ENCODE data around the gene SHC1.

SHC1 gene

DNA sequence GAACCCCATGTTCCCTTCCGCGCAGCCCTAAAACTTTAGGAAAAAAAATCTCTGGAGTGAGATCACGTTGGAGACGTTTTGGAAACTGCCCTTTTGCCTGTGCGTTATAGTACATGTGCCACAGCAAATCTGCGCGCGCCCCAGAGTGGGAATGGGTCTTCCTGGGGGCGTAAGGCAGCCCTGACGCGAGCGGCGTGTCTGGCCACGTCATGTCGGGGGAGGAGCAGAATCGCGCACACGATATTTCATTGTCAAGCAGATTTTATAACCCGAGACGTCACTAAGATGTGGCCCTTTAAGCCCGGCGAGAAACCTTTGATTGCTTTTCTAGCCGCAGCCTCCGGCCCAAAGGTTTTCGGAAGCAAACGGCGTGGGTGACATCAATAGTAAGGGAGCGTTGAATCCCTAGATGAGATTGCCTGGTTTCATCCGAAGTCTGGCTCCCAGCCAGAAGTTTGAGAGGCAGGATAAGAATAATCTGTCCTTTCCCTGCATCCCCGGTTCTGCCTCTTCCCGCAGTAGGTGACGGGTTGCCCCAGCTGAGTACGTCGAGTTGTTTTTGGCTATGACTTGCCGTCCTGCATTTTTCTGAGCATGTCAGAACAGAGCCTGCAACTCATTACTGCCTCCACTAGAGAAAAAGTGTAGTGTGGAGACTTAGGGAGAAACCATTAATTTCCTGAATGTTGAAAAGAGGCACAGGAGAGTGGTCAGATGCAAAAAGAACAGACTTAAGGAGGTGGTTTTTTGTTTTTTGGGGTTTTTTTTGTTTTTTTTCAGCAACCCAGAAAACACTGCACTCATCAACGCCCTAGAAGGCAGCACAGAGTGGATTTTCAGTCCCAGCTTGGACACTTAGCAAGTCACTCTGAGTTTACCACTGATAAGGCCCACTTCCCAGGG is 33.2 kb downstream of the SHC1 start:
- peak; percentile 95 for DNase-seq (ENCODE audit: low spot score)

DNA sequence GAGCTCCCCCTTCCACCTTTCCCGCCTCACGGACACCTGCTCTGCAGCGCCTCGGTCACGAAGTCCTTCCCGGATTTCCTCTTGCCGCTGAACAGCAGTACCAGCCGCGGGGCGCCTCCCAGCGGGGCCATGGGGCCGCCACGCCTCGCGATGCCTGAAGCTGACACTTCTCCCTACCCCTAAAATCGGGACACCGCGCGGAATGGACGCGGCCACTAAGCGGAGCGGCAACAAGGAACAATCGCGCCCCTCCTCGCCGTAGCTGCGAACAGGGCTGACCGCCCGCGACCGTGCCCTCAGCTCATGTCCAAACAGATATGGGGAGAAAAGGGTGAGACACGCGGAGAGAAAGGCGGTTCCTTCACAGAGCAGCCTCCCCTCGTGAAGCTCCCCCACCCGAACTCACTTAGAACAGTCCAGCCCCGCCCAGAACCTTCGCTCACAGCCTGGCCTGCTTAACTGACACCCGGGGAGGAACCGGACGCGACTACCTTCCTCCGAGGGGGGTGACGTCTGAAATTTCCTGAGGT is 33.9 kb downstream of the SHC1 start, which contains the start of gene PMVK:
Gene PMVK, minus strand, starts transcription at position 165 of the 530 bp plus-strand sequence. Its CDS starts 34 bp downstream, at position 131.
- peak; percentile 98 for DNase-seq (ENCODE audit: low spot score)

DNA sequence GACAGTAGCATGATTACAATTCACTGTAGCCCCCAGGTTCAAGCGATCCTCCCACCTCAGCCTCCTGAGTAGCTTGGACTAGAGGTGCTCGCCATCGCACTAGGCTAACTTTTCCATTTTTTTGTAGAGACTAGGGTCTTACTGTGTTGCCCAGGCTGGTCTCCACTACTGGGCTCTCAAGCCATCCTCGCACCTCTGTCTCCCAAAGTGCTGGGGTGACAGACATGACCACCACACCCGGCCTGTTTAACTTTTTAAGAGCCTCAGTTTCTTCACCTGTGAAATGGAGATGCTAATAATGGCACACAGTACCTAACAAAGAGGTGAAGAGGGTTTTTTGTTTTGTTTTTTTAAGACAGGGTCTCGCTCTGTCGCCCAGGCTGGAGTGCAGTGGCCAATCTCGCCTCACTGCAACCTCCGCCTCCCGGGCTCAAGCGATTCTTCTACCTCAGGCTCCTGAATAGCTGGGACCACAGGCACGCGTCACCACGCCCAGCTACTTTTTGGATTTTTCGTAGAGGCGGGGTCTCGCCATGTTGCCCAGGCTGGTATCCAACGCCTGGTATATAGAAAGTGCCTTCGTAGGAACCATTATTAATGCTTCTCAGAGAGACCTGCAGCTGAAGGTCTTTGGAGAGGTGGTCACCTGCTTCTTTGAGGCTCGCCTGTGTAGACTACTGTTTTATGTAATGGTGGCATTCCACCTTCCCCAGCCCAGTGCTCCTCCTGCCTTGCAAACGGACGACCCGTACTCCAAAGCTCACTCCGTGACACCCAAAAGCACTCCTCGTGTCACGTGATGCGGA is 34.6 kb downstream of the SHC1 start:
- DNase-seq (ENCODE audit: low spot score), result no peak

DNA sequence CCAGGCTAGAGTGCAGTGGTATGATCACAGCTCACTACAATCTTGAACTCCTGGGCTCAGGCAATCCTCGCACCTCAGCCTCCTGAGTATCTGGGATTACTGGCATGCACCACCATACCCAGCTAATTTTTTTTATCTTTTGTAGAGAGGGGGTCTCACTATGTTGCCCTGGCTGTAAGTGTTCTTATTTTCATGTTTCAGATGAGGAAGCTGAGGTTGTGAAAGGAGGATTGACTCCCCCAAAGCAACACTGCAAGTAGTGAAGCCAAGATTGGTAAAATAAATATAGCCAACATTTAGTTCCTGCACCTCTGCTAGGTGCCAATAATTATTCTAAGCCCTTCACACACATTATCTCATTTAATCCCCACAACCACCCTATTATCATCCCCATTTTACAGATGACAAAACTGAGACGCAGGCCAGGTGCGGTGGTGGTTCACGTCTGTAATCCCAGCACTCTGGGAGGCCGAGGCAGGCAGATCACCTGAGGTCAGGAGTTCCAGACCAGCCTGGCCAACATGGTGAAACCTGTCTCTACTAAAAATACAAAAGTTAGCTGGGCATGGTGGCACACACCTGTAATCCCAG is 36.1 kb downstream of the SHC1 start:
- no peak for DNase-seq (ENCODE audit: low spot score)

DNA sequence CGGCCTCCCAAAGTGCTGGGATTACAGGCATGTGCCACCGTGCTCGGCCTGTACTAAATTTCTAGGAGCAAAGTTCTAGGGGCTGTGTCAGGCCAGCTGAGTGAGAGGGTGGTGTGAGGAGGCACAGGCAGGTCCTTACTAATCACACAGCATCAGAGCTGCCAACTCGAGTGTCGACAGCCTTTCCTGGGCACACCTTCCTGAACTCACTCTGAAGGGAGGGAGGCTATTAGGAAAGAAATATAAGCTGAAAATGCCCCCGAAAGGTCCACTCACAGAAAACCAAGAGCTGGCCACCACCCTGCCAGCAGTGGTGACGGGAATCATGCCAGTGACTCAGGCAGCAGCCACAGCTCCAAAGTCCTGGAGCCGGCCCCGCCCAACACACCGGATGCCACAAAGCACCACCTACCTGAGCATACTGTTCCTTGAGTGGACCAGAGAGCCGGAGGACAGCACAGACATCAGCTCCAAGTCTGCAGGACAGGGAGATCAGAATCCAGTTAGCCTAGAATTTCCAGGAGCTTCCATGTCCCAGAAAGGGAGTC is 38.5 kb downstream of the SHC1 start:
- DNase-seq (ENCODE audit: low spot score), result no peak

DNA sequence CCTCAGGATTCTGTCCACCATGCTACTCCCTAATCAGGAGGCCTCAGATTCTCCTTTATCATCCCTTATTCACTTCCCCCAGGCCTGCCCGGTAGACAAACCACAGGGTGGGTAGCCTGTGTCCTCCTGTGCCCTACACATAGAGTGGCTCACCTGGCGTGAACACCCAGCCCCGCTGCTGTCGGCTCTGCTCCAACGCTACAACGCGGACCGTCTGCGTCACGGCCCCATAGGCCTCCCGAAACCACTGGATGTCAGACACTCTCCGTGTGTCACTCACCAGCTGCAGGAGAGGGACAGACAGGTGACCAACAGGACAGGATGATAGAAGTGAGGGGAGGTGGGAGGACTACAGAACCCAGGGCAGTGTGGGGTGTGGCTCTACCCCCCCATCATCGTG is 44.3 kb downstream of the SHC1 start:
- DNase-seq (ENCODE audit: low spot score), result no peak

DNA sequence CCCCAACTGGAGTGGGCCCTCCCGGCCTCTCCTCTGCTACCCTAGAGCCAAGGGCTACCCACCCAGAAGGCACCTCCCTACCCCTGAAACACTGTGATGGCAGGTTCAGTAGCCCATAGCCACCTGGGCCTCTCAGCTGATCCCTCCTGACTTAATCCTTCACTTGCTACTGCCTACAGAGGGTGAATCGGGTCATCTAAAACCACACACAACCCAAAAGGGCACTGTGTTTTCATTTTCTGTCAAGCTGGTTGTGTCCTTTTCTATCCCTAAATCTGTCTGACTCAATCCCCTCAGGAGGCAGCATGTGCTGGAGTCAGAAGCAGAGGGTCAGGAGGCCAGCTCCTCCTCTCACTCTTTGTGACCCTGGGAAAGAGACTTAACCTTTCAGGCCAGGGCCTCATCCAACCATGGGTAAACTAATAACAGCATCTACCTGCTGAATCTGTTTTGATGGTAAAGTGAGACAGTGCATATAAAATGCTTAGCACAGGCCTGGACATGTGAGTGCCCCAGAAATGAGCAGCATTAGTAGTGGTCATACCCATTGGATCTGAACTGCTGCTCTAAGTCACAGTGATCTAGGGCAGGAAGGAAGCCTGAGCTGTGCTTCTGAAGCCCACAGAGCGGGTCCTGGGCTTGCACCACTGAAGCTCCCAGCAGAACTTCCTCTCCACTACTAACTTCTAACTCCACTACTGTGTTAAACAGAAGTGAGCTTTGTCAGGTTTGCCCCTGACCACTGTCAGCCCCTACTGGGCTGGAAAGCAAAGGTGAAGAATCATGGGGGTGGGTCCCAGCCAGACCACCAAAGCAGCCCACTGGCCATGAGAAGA is 45.0 kb downstream of the SHC1 start:
- no peak for DNase-seq (ENCODE audit: low spot score)

DNA sequence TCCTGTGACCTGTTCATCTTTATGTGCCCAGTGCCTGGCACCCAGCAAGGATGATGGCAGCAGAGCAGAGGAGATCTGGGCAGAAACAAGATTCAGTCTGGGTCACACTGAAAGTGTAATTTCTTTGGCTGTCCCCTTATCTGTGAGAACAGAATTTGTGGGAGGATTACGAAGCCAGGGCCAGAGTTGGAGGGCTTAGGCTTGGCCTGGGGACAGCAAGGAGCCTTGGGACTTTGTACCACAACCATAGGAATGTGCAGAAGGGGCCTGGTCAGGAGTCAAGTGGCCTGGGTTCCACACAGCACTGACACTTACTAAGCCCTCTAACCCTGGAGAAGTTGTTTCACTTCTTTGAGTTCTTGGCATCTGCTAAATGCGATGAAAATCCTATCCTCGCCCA is 46.9 kb downstream of the SHC1 start:
- no peak for DNase-seq (ENCODE audit: low spot score)

DNA sequence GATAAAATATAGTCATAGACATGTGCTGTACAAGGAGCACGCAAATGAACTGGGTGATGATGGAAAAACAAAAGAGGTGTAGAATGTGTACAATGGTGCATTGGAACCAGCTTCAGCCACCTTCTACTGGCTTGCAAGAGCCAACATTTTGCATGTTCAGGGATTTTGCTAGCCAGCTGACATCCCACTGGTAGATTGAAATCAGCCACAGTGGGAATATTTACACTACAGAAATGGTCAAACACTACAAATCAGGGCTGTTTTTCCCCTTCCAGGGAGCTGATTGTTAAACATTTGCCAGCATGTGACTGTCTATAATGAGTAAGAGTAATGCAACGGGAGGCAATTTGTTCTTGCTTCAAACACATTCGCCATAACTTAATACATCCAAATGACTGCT is 57.3 kb downstream of the SHC1 start:
- no peak for DNase-seq (ENCODE audit: low spot score)

DNA sequence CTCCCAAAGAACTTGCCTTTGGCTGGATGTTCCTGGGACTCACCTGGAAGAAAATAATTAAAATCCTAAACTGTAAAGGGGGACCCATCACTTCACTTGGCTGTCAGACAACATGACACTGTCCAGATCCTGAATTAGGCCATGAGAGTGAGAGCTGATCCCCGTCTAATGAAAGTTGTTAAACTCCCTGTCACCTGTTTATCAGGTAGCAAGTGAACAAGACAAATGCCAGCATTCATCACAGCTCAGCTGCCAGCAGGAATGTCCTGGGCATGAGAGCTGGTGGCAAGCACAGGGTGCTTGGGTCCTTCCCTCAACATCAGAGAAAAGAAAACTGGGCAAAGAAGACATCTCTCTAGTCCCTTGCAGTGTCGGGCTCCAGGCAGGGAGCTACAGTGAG is 57.8 kb downstream of the SHC1 start:
- no peak for DNase-seq (ENCODE audit: low spot score)
